NOMO-1 treated with dmso at 0.1 percent for 144 hours (cell line): Measurements from ENCODE around the gene ELOB.

ENCODE experiments used
- DNase-seq: peaks from one replicate; lab custom pipeline; 2025; ENCODE audit not compliant: unreplicated experiment; lab: John Stamatoyannopoulos, UW

ELOB gene

GRCh38 chr16:2811703-2812471, 34.8 kb upstream of the ELOB start:
- DNase-seq: no peak

- DNase-seq: no peak
Observed at GRCh38 chr16:2810651-2811050, 33.6 kb upstream of the ELOB start.

GRCh38 chr16:2809149-2809760, 32.2 kb upstream of the ELOB start:
- no peak for DNase-seq

- DNase-seq: no peak
Observed at GRCh38 chr16:2808181-2808580, 31.1 kb upstream of the ELOB start.

- no peak for DNase-seq
Observed at GRCh38 chr16:2806286-2806685, 29.2 kb upstream of the ELOB start.

GRCh38 chr16:2804728-2805127, 27.6 kb upstream of the ELOB start:
- DNase-seq: no peak

- no peak for DNase-seq
Observed at GRCh38 chr16:2803545-2804195, 26.6 kb upstream of the ELOB start.

GRCh38 chr16:2799859-2800226, 22.8 kb upstream of the ELOB start:
- DNase-seq: no peak

GRCh38 chr16:2799205-2799858, 22.3 kb upstream of the ELOB start:
- DNase-seq: no peak

GRCh38 chr16:2798723-2799204, 21.7 kb upstream of the ELOB start:
- no peak for DNase-seq

GRCh38 chr16:2795395-2796143, 18.5 kb upstream of the ELOB start:
- DNase-seq: peak; percentile 73

GRCh38 chr16:2792940-2793339, 15.9 kb upstream of the ELOB start:
- DNase-seq: no peak

- no peak for DNase-seq
Observed at GRCh38 chr16:2791174-2791573, 14.1 kb upstream of the ELOB start.

- no peak for DNase-seq
Observed at GRCh38 chr16:2790631-2791030, 13.6 kb upstream of the ELOB start.

- DNase-seq: no peak
Observed at GRCh38 chr16:2787961-2788360, 10.9 kb upstream of the ELOB start.

- no peak for DNase-seq
Observed at GRCh38 chr16:2787406-2787805, 10.3 kb upstream of the ELOB start, which contains the start of gene PRSS33. TSS of gene PRSS33 (minus strand) at chr16:2787560. CDS start at chr16:2786547, 1,013 bp downstream.

GRCh38 chr16:2786826-2787151, 9.7 kb upstream of the ELOB start:
- DNase-seq: no peak

GRCh38 chr16:2786061-2786825, 9.2 kb upstream of the ELOB start:
- no peak for DNase-seq

GRCh38 chr16:2785101-2785991, 8.3 kb upstream of the ELOB start:
- DNase-seq: no peak
